Measurements from ENCODE around the gene BTBD9.

The BTBD9 gene

DNA sequence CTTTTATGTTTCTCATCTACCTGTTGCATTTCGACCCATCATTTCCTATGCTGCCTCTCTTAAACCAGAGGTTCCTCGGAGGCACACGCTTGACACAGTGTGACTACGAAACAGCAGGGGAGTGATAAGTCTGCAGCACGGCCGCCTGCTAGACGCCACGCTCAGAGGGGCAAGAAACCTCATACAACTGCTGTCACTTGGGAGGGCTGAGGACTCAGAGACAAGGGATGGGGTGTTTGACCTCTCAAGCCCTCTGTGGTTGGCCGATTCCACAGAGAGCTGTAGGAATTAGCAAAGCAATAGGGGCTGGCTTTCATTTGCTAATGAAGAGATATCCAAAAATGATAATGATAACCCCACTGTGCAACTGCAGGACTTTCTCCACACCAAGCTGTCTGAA, 447.7 kb downstream of the BTBD9 start:
- DNase-seq, result no peak
- no peaks in the 10 kb centered on the region for H3K9me3 ChIP-seq (ENCODE audit: severe bottlenecking)
- H3K4me3 ChIP-seq (ENCODE audit: low read depth, low read length), result no peak overlapping the region
- no peaks in the 10 kb centered on the region for H3K27me3 ChIP-seq (ENCODE audit: insufficient read depth, low read depth, severe bottlenecking)
- TF ChIP-seq, protein P1, sequence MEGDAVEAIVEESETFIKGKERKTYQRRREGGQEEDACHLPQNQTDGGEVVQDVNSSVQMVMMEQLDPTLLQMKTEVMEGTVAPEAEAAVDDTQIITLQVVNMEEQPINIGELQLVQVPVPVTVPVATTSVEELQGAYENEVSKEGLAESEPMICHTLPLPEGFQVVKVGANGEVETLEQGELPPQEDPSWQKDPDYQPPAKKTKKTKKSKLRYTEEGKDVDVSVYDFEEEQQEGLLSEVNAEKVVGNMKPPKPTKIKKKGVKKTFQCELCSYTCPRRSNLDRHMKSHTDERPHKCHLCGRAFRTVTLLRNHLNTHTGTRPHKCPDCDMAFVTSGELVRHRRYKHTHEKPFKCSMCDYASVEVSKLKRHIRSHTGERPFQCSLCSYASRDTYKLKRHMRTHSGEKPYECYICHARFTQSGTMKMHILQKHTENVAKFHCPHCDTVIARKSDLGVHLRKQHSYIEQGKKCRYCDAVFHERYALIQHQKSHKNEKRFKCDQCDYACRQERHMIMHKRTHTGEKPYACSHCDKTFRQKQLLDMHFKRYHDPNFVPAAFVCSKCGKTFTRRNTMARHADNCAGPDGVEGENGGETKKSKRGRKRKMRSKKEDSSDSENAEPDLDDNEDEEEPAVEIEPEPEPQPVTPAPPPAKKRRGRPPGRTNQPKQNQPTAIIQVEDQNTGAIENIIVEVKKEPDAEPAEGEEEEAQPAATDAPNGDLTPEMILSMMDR (IDR thresholded peaks at IDR 0.05; ENCODE audit: low read depth, low read length), result no peak
- H3K27ac ChIP-seq, result peak overlapping the region; percentile 28
- peaks cover 3% of the 10 kb centered on the region; the same call in 1 of the 2 replicates for H3K36me3 ChIP-seq

DNA sequence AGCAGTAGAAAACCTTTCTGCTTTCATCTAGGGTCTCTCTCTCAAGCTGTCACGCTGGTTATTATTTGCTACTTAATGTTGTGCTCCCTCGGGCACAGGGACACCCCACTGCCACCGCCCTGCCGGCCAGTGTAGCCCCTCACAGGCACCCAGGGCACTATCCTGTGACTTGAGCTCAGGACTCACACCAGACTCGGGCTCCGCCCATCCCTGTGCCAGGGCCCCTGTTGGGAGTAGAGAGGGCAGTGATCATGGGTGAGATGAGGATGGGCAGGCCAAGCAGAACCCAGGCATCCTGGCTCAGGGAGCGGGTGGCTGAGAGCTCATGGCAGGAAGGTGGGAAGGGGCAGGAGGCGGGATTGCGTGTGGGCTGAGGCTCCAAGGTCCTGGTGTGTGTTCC, 448.3 kb downstream of the BTBD9 start:
- TF ChIP-seq, protein P1 (IDR thresholded peaks at IDR 0.05; ENCODE audit: low read depth, low read length), result no peak
- no peak for DNase-seq
- Histone ChIP-seq H3K9me3 (ENCODE audit: severe bottlenecking) (no peaks in the 10 kb centered on the region), H3K27me3 (ENCODE audit: insufficient read depth, low read depth, severe bottlenecking) (no peaks in the 10 kb centered on the region), H3K36me3 (peaks cover 3% of the 10 kb centered on the region; the same call in 1 of the 2 replicates), H3K4me3 (ENCODE audit: low read depth, low read length) (no peak overlapping the region), H3K27ac (no peak overlapping the region)

DNA sequence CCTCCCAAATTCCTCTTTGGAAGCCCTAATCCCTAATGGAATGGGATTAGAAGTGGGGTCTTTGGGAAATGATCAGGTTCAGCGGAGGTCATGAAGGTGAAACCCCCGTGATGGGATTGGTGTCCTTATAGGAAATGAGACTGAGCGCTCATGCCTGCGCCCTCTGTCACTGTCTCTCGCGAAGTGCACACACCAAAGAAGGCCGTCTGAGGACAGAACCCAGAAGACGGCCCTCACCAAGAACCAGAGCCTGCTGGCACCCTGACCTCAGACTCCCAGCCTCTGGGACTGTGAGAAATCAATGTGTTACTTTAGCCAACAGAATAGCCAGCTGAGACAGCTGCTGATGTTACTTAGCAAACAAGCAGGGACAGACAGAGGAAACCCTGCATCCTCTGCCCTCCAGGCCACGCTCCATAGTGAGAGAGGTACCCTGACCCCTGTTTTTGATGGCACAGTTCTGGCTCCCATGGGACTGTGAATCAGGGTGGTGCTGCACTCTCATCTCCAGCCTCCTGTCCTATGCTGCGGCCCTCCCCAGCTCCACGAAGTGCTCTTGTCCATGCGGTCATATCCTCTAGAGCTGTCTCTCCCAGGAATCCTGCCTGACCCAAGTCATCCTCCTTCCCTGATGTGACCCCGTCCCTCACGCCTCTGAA, 450.9 kb downstream of the BTBD9 start:
- peak; percentile 69 for DNase-seq
- Histone ChIP-seq H3K27ac (no peak overlapping the region), H3K36me3 (peaks cover 3% of the 10 kb centered on the region; the same call in 1 of the 2 replicates), H3K27me3 (ENCODE audit: insufficient read depth, low read depth, severe bottlenecking) (no peaks in the 10 kb centered on the region), H3K9me3 (ENCODE audit: severe bottlenecking) (no peaks in the 10 kb centered on the region), H3K4me3 (ENCODE audit: low read depth, low read length) (no peak overlapping the region)
- TF ChIP-seq, protein P1 (IDR thresholded peaks at IDR 0.05; ENCODE audit: low read depth, low read length), result peak; percentile 44; the same call in 1 of the 2 replicates

DNA sequence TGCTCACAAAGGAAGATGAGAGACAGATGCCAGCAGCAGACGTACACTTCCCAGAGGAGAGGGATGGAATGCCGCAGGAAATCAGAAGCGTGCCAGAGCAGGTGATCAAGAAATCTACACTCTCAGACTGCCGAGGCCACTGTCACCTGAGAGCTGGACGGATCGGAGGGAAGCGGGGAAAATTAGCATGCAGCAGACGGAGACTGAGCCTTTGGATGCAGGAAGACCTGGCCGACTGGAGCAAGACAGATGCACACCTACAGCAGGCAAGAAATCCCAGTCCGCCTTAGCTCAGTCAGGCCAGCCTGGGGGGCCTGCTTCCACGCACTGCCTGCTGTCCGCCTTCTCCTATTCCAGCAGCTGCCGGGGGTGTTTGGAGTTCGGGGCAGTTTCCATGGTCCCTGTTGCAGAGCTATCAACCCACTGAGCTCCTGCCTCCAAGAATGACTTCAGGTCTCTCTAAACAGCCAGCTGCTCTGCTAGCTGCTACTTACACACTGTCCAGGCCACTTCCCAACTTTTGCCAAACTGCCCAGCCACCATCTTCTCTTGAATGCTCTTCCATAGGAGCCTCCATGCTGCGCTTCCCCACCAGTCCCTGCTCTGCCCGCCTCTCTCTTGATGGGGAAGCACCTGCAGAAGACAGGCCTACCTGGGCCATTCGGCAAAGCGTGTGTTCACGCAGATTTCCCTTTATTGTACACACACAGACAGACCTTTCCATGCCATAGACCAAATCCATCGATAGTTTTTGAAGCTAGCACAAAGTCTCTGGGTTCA, 451.7 kb downstream of the BTBD9 start:
- Histone ChIP-seq H3K27ac (no peak overlapping the region), H3K36me3 (peaks cover 3% of the 10 kb centered on the region; the same call in 1 of the 2 replicates), H3K27me3 (ENCODE audit: insufficient read depth, low read depth, severe bottlenecking) (no peaks in the 10 kb centered on the region), H3K4me3 (ENCODE audit: low read depth, low read length) (no peak overlapping the region), H3K9me3 (ENCODE audit: severe bottlenecking) (no peaks in the 10 kb centered on the region)
- DNase-seq, result peak; percentile 15
- TF ChIP-seq, protein P1 (IDR thresholded peaks at IDR 0.05; ENCODE audit: low read depth, low read length), result no peak

DNA sequence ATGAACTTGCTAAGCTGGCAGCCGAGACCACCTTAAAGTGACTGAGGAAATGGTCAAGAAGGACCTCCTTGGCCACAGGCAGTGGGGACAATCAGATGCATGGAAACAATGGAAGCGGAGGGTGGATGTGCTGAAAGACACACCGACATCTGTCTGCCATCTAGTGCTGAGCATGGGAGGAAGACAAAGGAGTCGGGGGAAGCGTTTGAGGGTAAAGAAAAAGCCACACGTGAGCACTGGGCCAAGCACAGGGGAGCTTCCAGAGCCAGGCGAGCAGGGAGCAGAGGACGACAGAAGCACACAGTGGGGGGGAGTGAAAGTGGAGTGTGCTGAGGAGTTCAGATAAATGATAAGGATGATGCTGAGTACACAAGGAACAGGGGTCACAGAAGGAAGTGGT, 452.4 kb downstream of the BTBD9 start:
- DNase-seq, result peak; percentile 12
- TF ChIP-seq, protein P1 (IDR thresholded peaks at IDR 0.05; ENCODE audit: low read depth, low read length), result no peak
- no peak overlapping the region for H3K27ac ChIP-seq
- H3K9me3 ChIP-seq (ENCODE audit: severe bottlenecking), result no peaks in the 10 kb centered on the region
- no peaks in the 10 kb centered on the region for H3K27me3 ChIP-seq (ENCODE audit: insufficient read depth, low read depth, severe bottlenecking)
- H3K4me3 ChIP-seq (ENCODE audit: low read depth, low read length), result no peak overlapping the region
- H3K36me3 ChIP-seq, result peaks cover 3% of the 10 kb centered on the region; the same call in 1 of the 2 replicates

All from WERI-Rb-1 (cell line).